NCI-H510A treated with DMSO at 0.1 percent for 48 hours (cell line): ENCODE data around the gene PEX11G.
"Not testable (repeated sequence)": the region's sequence is repeated elsewhere in the genome, so short reads cannot be mapped to it uniquely, and the experiment has no call there.

Source experiments
- DNase-seq: peaks from one replicate; lab custom pipeline; 2025; lab: John Stamatoyannopoulos, UW

The PEX11G gene

GRCh38 chr19:7433456-7433855 lies 55.4 kb downstream of the PEX11G start:
- not testable (repeated sequence) for DNase-seq

GRCh38 chr19:7429638-7430282 lies 59.1 kb downstream of the PEX11G start:
- DNase-seq = no peak

GRCh38 chr19:7428651-7429113 lies 60.2 kb downstream of the PEX11G start:
- DNase-seq = no peak

DNA sequence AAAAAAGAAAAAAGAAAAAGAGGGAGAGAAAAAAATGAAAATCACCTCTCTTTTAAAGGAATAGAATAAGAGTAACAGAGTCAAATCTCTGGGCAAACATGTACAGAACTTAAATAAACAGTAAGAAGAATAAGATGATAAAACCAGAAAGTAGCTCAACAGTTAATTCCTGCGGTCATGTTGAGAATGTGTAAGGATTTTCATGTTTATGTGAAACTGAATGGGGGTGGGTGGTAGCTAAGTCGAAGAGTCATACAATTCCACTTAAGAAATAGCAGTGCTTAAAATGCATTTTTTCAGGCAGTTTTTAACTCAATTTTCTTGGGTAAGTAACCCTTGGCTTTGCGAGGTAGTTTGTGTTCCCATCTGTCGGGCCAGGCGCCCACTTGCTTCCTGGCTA lies 60.9 kb downstream of the PEX11G start:
- DNase-seq = no peak

DNA sequence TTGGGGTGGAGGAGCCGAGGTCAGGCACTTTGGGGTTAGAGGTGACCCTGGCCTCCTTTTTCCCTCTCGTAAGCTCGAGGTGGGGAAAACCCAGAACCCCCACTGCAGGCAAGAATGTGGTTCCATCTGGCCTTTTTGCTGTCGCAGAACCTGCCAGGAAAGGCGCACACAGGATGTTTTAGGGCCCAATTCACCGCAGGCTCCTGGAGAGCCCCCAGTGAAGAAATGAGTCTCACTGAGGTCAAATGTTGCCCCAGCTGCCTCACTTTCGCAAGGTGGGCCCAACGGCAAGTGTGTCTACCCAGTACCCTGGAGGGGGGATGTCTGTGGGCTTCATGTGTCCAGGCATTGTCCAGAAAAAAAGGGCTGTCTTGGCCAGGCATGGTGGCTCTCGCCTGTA lies 61.8 kb downstream of the PEX11G start:
- no peak for DNase-seq
